Smooth muscle cell (in vitro differentiated cells): ENCODE data around the gene GABBR2. TPM values are rescaled to one million over a fixed set of nuclear protein-coding genes. Genes with fewer than 3 reads are reported as not detected.

ENCODE experiments used
- DNase-seq: peaks from one replicate; lab custom pipeline; 2025; ENCODE audit not compliant: unreplicated experiment; lab: John Stamatoyannopoulos, UW
- H2AFZ ChIP-seq: fragments of 200-600 bp; sonication (generic); 2 replicates; pipeline ENCODE4 v1.6.0; 2016; ENCODE audit warnings: antibody characterized with exemption, low read depth, mild to moderate bottlenecking
- H3F3A ChIP-seq: fragments of 200-600 bp; sonication (generic); 2 replicates; pipeline ENCODE4 v1.6.0; 2017; ENCODE audit warnings: antibody characterized with exemption, low read depth
- H3K27ac ChIP-seq: fragments of 200-600 bp; sonication (generic); 2 replicates; pipeline ENCODE4 v1.5.1; 2016; ENCODE audit warnings: low read depth, mild to moderate bottlenecking
- H3K27me3 ChIP-seq: fragments of 200-600 bp; sonication (generic); 2 replicates; pipeline ENCODE4 v1.6.1; 2016; ENCODE audit warnings: low read depth, mild to moderate bottlenecking
- H3K36me3 ChIP-seq: fragments of 200-600 bp; sonication (generic); 2 replicates; pipeline ENCODE4 v1.5.1; 2016; ENCODE audit warnings: low read depth
- H3K4me1 ChIP-seq: fragments of 200-600 bp; sonication (generic); 2 replicates; pipeline ENCODE4 v1.5.1; 2016; ENCODE audit warnings: low read depth
- H3K4me2 ChIP-seq: fragments of 200-600 bp; sonication (generic); 2 replicates; pipeline ENCODE4 v1.6.0; 2016; ENCODE audit warnings: mild to moderate bottlenecking
- H3K4me3 ChIP-seq: fragments of 200-600 bp; sonication (generic); 2 replicates; pipeline ENCODE4 v1.5.1; 2016; ENCODE audit warnings: mild to moderate bottlenecking
- H3K79me2 ChIP-seq: fragments of 200-600 bp; sonication (generic); 2 replicates; pipeline ENCODE4 v1.6.0; 2016; ENCODE audit warnings: low read depth, mild to moderate bottlenecking
- H3K9ac ChIP-seq: fragments of 200-600 bp; sonication (generic); 2 replicates; pipeline ENCODE4 v1.6.0; 2016; ENCODE audit warnings: low read depth
- H3K9me3 ChIP-seq: fragments of 200-600 bp; sonication (generic); replicated peaks from 2 replicates; pipeline ENCODE4 v1.5.1; 2016; ENCODE audit warnings: low read depth
- H4K20me1 ChIP-seq: fragments of 200-600 bp; sonication (generic); 2 replicates; pipeline ENCODE4 v1.6.0; 2016; ENCODE audit warnings: low read depth
- CTCF ChIP-seq: fragments of 200-600 bp; sonication (generic); IDR thresholded peaks from 2 replicates; pipeline ENCODE4 v1.5.1; 2017; ENCODE audit warnings: borderline replicate concordance, mild to moderate bottlenecking, antibody characterized with exemption; ENCODE audit not compliant: insufficient read depth, poor library complexity, severe bottlenecking
- WGBS: methylation state at CpG from one replicate; pipeline ENCODE4 v1.1.7; 2016; ENCODE audit warnings: low lambda C conversion rate; 5-methylcytosine and 5-hydroxymethylcytosine counted together
- polyA plus RNA-seq: library from polyadenylated mRNA; unstranded; fragments of >200 nt; fragmentation: Nextera tagmentation; extraction: Ambion mirVana; gene quantifications from 2 replicates; pipeline ENCODE4 v1.2.1, GENCODE V29; 2016
- total RNA-seq: library from RNA; depleted of rRNA; stranded (reverse); fragments of >200 nt; gene quantifications from 2 replicates; pipeline ENCODE4 v1.2.3, GENCODE V29; 2014

Gene GABBR2
- total RNA-seq: not detected in 2 replicates
- polyA plus RNA-seq: 0.25 TPM in 1 of 2 replicates, not detected in the other

- Histone ChIP-seq H3K4me2 (peak within 1 kb of the TSS; percentile 82), H3K27ac (no peak within 1 kb of the TSS)
Measured at GRCh38 chr9:98708933-98709911, at the start of gene GABBR2. TSS of gene GABBR2 (minus strand) at chr9:98708935. CDS start at chr9:98708737, 198 bp downstream.

GRCh38 chr9:98755006-98755618 lies 46.4 kb upstream of the GABBR2 start:
- no peak for DNase-seq
- no peak overlapping the region for H3K4me3 ChIP-seq
- H3K79me2 ChIP-seq: no peaks in the 10 kb centered on the region
- no peaks in the 10 kb centered on the region for H3F3A ChIP-seq
- no peaks in the 10 kb centered on the region for H4K20me1 ChIP-seq
- H3K27ac ChIP-seq: no peak overlapping the region
- 94% methylated on average over 6 of the region's 6 CpGs for WGBS
- H3K9me3 ChIP-seq: peaks cover 5% of the 10 kb centered on the region
- H3K36me3 ChIP-seq: peaks cover 15% of the 10 kb centered on the region
- TF ChIP-seq CTCF: no peak
- H3K4me2 ChIP-seq: no peak overlapping the region
- H3K4me1 ChIP-seq: no peaks in the 10 kb centered on the region
- H2AFZ ChIP-seq: no peak overlapping the region
- no peak overlapping the region for H3K9ac ChIP-seq
- H3K27me3 ChIP-seq: no peaks in the 10 kb centered on the region

More at GRCh38 chr9:98708933-98709911, at the start of gene GABBR2:
- no peaks in the 10 kb centered on the region for H4K20me1 ChIP-seq
- no peaks in the 10 kb centered on the region for H3K9me3 ChIP-seq
- no peak within 1 kb of the TSS for H2AFZ ChIP-seq
- no peaks in the 10 kb centered on the region for H3F3A ChIP-seq
- H3K27me3 ChIP-seq: peaks cover 95% of the 10 kb centered on the region
- DNase-seq: no peak
- H3K9ac ChIP-seq: no peak within 1 kb of the TSS
- TF ChIP-seq CTCF: no peak
- no peaks in the 10 kb centered on the region for H3K4me1 ChIP-seq
- H3K4me3 ChIP-seq: peak within 1 kb of the TSS; percentile 41
- H3K36me3 ChIP-seq: no peaks in the 10 kb centered on the region
- no peaks in the 10 kb centered on the region for H3K79me2 ChIP-seq
- WGBS: 5% methylated on average over 63 of the region's 111 CpGs

- DNase-seq: no peak
- no peak overlapping the region for H3K4me3 ChIP-seq
- WGBS: 86% methylated on average over 2 of the region's 2 CpGs
Measured at GRCh38 chr9:98751210-98751609, 42.5 kb upstream of the GABBR2 start.

More at GRCh38 chr9:98751210-98751609, 42.5 kb upstream of the GABBR2 start:
- no peak overlapping the region for H3K27ac ChIP-seq
- H3K79me2 ChIP-seq: no peaks in the 10 kb centered on the region
- H3K4me1 ChIP-seq: no peaks in the 10 kb centered on the region
- H3K36me3 ChIP-seq: no peaks in the 10 kb centered on the region
- H2AFZ ChIP-seq: no peak overlapping the region
- no peak overlapping the region for H3K4me2 ChIP-seq
- TF ChIP-seq CTCF: no peak
- no peaks in the 10 kb centered on the region for H4K20me1 ChIP-seq
- no peaks in the 10 kb centered on the region for H3K9me3 ChIP-seq
- no peaks in the 10 kb centered on the region for H3K27me3 ChIP-seq
- H3F3A ChIP-seq: no peaks in the 10 kb centered on the region
- H3K9ac ChIP-seq: no peak overlapping the region
